SHP77 (cell line): Measurements from ENCODE around the gene BAG5.

Experiments used
- DNase-seq, 2 experiments: peaks; one replicate each; lab custom pipeline; 2025; lab: John Stamatoyannopoulos, UW

BAG5 gene

DNA sequence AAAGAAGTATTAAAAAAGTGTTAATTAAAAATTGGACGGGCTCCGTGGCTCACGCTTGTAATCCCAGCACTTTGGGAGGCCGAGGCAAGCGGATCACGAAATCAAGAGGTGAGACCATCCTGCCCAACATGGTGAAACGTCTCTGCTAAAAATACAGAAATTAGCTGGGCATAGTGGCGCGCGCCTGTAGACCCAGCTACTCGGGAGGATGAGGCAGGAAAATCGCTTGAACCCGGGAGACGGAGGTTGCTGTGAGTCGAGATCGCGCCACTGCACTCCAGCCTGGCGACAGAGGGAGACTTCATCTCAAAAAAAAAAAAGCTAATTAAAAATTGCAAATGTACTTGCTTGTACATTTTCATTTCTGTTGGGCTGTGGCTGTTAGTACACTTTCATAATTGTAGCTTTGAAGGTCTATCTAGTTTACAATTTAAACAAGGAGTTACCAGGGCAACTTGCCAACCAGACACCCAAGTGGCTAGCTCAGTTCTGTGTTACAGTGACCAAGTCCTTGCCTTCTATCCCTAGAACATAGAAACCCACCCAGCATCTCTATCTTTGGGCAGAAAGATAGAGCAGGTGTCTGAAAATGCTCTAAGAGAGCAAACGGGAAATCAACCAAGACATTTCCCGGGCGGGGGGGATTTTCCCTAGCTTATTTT is 1.5 kb upstream of the BAG5 start:
- no peak for DNase-seq

DNA sequence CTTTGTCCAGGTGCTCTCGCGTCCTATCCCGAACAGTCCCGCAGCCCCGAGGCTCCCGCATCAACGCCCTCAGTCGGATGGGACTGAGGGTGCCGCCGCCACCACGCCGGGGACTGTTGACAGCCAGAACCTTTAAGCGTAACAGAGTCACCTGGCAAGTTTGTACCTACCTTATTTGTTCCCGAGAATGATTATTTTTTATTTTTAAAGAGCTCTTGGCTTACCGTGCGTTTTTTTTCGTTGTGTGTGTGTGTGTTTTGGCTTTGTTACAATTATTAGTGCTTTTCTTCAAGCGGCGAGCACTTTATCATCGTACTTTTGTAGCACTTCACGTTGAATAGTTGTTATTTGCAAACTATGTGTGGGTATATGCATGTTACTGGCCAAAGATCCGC is 766 bp upstream of the BAG5 start:
- peak in 1 of 2 experiments; percentile 68 for DNase-seq

GRCh38 chr14:103562179-103562428 is 353 bp downstream of the BAG5 start:
- no peak for DNase-seq

DNA sequence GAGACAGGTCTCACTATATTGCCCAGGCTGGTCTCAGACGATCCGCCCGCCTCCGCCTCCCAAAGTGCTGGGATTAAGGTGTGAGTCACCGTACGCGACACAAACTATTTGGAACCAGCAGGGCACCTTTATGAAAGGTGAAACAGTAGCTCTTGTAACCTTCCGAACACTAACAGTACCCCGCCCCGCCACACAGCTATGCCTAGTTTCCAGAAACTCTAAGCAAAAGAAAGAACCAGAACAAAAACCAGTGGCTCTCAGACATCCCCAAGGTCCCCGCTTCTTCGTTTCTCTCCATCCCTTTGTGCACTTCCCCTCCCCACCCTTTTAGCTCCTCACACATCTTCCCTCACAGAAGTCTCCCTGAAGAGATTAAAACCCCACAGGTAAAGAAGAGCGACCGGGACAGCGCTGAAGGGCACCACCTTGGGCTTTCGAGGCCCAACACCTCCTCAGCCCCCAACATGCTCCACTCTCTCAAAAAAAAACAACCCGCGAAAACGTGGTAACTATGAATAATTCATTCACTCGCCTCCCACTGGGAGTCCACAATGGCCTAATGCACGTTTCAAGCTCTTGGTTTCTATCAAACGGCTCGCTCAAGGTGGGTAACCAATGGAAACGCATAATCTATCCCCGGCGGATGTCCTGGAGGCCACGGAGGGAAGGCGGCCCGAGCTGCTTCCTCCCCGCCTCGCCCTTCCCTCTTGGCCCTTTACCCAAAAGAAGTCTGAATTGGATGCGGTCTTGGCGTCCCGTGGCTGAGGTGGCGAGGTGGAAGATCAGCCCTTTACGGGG is 877 bp downstream of the BAG5 start:
- no peak for DNase-seq

DNA sequence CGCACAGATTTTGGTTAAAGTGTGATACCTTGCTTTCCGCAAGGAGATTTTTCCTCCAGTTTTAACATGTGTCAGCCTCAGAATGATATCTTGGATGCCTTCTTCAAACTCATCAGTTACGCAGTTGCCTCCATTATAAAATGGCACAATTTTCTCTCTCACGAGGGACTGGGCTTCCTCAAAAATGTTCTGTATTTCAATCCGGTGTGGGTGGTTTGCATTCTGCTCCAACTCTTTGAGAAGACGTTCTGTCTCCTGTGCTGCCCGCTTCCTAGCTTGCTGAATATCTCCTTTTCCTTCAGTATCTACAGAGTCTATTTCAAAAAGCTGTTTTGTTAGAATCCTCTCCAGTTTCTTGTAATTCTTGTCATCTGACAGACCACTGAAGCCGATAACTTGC is 1.8 kb downstream of the BAG5 start:
- no peak for DNase-seq

GRCh38 chr14:103559766-103560165 is 2.7 kb downstream of the BAG5 start:
- DNase-seq = no peak

DNA sequence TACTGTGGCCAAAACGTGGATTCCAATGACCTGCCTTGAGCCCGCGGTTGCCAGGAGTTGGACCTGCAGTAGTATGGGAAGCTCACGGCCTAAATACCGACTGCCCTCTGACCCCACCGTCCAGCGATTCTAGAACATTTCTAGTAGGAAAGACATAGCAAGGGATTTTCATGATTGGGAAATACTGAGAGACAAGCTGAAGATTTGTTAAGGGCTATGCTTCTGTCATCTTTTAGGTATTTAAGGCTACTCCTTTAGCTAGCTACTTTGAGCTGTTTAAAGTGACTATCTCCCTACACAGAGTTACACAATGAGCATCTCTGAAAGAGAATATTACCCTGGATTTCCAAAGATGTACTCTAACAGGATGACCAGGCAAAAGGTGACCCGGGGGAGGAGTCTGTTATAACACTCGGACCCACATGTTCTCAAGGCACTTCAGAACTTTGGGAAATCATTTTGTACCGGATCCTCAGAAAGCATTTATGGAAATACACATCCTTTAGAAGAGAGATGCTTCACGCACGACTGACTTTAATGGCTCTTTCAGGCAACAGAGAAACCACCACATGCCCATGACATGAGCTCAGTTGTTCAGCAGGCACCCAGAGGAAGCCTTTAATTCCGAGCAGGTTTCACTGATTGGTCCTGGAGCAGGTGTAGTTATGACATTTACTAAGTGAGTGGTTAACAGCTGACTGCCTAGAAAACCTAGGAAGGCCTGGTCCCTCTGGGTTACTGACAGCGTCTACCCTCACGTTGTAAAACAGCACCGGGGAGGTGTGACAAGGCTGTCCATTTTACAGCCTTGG is 4.2 kb downstream of the BAG5 start:
- no peak for DNase-seq

DNA sequence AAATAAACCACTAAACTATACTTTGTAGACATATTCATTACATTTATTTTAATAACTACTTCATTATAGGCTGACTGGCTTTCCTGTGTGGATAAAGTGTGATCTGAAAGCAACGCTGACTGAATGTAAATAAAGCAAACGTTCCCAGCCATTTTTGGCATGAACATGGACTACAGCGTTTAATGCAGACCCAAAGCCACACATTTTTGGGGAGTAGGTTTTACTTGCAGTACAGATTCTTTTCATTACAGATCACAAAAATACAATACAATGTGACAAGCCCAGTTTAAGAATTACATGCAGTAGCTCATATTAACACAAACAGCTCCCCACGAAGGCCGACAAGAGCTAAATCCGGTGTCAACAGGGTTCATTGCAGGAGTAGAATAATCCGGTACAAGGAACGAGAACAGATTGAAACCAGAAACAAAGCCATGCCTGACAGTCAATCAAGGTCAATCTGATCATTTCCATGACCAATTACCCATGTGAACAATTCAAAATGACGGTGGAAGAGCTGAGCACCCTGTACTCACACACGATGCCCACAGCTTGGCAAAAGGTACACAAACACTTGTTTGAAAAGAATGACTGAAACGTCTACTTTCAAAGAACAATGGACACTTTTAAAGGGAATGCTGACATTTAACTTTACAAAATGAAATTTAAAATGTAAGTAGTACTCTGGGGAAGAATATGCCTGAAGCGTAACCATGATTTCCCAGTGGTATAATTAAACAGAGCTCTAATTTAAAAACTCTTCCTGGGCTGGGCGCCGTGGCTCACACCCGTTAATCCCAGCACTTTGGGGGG is 5.3 kb downstream of the BAG5 start:
- no peak for DNase-seq

DNA sequence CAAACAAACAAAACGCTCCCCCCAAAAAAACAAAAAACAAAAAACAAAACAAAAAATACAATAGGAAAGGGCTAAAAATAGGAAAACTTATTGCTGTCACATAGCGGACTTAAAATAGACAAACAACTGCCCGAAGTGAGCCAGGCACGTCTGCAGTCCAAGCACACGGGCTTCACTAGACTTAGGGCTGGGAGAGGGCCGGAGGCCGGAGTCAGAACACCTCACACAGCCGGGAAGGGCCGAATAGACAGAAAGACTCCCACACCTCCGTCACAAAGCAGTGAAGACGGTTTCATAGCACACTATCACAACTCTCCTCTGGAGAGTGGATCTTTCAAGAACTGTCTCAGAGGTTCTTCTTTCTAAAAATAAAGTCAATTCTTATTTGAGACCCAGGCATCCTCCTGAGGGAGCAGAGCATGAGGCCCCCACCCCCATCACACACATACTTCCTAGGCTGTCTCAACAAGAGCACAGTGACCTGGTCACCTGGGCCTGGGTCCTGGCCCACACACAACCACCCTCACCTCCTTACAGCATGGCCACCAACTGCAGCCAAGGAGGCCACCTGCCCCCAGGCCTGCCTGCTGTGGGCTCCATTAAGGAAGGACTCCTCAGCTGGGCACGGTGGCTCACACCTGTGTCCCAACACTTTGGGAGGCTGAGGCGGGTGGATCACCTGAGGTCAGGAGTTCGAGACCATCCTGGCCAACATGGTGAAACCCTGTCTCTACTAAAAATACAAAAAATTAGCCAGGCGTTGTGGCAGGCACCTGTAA is 6.7 kb downstream of the BAG5 start:
- DNase-seq = no peak

DNA sequence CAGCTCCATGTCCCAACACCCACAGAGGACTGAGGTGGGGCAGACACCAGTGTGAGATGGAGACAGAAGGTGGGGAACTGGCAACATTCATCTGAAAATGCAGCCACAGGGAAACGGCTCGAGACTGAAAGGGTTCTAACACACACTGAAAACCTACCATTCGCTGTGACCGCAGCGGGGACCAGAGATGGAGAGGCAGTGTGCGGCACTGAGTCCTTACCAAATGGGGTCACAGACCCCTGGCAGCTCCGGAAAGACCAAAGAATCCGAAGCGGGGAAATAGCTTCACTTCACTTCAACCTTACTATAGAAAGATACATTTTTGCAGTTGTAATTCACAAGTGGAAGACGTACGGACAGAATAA is 9.6 kb downstream of the BAG5 start:
- no peak for DNase-seq

DNA sequence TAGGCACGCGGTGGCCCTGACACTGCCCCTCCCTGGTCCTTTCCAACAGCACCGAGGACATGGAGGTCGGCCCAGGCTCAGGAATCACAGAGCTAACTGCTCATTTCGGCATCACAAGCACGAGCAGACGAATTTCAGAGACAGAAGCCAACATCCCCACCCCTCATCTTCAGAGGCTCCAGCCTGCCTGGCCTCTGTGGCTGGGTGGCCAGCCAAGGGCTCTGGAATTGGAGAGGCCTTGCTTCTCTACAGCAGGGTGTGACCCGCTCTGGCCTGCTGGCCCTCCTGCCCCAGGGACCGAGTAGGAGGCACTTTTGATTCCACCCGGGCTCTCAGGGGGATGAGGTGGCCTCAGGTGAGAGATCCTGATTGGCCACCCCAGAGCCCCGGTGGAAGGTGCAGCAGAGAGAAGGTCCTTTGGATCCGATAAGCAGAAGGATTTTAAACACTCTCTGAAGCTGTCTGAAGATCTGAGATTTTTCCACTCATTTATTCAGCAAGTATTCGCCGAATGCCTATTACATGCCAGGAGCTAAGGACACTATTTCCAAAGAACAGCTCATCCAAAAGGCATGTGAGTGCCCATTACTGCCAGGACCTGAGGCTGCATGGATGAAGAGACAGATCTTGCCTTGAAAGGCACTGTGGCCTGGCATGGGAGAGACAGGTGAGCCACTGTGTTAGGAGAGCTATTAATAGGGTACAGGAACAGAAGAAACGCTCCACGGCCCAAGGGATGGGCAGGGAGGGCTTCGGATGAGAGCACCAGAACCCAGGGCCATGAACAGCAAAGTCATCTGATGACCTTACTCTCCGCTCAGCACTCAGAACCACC is 10.2 kb downstream of the BAG5 start:
- DNase-seq = no peak

- no peak for DNase-seq
Observed at GRCh38 chr14:103551338-103551762, 11.1 kb downstream of the BAG5 start.

GRCh38 chr14:103550451-103551337 is 11.8 kb downstream of the BAG5 start:
- no peak for DNase-seq

DNA sequence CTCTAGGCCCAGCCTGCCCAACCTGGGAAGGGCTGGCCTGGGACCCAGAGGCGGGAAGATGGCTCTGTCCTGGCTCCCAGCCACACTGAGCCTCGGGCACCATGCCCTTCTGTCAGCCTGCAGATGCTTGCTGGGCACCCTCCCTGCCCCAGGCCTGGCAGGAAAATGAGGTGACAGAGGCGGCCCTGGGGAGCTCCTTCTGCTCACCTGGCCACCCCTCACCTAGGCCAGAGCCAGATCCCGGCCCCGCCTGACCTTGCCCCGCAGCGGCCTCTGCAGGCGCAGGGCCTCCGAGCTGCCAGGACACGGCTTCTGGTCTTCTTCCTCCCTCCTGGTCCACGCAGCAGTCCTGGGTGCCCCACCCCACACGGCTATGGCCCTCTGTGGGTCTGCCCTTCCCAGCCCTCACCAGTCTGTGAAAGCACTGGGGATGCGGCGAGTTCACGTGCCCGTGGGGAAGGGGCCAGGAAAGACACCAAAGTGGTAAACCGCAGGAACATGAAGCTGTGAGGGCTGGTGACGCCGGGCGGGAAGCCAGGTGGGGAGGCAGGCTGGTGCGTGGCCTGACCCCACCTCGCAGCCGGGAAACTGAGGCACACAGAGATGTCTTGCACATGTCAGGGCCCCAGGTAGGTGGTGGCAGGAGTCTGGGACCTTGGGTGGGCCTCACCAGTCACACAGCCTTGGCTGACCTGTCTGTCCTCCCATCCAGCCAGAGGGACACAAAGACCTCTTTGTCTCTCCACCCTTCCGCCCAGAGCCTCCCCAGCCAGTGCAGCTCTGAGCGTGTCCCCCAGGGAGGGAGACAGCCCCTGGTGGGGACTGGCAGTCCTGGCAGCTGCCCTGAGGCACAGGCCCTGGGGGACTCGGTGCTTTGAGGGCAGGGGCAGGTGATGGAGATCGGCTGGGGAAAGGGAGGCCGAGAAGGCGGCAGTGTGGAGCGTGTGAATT is 12.8 kb downstream of the BAG5 start:
- DNase-seq = no peak

- no peak for DNase-seq
Observed at GRCh38 chr14:103548463-103549351, 13.8 kb downstream of the BAG5 start.

DNA sequence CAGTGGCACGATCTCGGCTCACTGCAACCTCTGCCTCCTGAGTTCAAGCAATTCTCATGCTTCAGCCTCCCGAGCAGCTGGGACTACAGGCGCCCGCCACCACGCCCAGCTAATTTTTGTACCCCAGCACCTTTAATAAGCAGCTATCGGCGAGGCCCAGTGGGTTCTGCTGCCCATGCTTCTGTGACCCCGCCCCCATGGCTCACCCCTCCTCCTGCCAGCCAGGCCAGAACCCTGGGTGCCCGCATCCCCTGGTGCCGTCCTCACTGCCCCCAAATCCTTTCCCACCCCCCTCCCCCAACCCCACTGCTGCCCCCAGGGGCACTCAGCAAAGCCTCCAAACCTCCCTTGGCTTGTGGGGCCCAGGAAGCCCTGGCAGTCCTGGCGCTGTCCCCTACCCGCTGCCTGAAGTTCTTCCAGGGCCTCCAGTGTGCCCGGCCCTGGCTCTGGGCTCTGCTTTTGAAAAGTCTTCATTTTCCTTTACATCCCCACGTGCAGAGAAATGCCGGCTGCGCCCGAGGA is 14.5 kb downstream of the BAG5 start:
- no peak for DNase-seq

- no peak for DNase-seq
Observed at GRCh38 chr14:103547455-103547940, 15.0 kb downstream of the BAG5 start.
